GM15510 (cell line): ENCODE measurements around the gene ALX3.

Source experiments
- POLR2A ChIP-seq: IDR thresholded peaks from 3 replicates; pipeline ENCODE4 v1.6.1; 2011; ENCODE audit warnings: borderline replicate concordance; ENCODE audit not compliant: insufficient read length; ENCODE audit errors: extremely low read depth

The ALX3 gene

GRCh38 chr1:110097507-110098221 lies 27.2 kb upstream of the ALX3 start:
- no peak for TF ChIP-seq POLR2A

DNA sequence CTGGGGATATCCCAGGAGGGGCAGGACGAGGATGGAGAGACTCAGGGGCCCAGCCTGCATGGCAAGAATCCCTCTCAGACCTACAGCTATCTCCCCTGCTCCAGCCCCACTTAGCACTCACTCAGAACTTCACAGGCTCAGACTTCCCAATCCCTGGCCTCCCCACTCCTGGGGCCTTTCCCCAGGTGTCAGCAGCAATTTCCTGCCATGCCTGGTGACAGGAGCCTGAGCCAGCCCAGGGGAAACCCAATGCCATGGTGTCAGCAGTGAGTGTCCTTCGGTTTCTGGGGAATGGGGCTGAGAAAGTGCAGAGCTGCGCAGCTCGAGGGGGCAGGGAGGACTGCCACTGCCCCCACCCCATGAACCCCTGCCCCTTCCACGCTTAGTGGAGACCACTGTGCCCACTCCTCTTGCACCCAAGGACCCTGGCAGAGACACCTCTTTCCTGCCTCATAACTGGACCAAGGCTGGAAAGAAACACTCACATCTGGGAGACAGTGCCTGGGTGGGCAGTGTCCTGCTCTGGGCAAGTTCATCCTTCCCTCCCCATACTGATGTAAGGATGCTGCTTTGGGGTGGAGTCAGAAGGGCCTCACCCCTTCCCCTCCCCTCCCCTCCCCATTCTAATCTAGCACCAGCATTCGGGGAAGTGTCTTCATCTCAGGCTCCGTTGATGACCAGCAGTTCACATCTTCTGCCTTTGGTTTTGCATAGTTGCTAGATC lies 24.6 kb upstream of the ALX3 start:
- TF ChIP-seq POLR2A = no peak

DNA sequence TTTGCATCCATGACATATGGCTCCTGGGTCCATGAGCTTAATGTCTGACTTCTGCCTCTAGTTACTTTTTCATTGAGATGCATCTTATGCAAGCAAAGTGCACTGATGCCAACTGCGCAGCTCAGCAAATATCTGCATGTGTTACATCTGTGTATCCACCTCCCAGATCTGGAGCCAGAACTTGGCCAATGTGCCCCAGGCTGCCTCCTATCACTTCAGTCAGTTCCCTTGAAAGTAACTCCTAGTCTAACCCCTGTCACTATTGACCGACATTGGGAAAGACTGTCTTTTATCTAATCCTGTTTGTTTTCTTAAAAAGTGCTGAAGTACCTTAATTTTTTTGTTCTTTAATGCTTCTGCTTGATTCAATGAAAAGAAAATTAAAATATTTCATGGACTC lies 22.5 kb upstream of the ALX3 start:
- TF ChIP-seq POLR2A = no peak

GRCh38 chr1:110091791-110092190 lies 21.3 kb upstream of the ALX3 start:
- TF ChIP-seq POLR2A = no peak

DNA sequence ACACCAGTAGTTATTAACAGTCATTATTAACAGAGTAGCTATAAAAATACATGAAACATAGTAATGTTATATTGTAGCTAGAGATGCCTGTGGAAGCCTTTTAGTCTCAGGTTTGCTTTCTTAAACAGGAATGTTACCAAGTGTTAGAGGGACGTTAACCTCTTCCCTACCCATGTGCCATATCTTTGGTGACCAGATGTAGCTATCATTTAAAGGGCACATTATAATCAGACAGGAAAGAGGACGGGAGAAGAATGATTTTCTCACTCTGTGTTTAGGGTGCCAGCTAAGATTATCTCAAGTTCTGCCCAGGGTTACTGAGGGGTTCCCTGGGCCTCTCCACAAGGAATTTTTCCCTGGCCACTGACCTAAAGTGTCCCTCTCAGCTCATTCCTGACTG lies 20.9 kb upstream of the ALX3 start:
- no peak for TF ChIP-seq POLR2A

- no peak for TF ChIP-seq POLR2A
Observed at GRCh38 chr1:110089561-110090275, 19.2 kb upstream of the ALX3 start.

DNA sequence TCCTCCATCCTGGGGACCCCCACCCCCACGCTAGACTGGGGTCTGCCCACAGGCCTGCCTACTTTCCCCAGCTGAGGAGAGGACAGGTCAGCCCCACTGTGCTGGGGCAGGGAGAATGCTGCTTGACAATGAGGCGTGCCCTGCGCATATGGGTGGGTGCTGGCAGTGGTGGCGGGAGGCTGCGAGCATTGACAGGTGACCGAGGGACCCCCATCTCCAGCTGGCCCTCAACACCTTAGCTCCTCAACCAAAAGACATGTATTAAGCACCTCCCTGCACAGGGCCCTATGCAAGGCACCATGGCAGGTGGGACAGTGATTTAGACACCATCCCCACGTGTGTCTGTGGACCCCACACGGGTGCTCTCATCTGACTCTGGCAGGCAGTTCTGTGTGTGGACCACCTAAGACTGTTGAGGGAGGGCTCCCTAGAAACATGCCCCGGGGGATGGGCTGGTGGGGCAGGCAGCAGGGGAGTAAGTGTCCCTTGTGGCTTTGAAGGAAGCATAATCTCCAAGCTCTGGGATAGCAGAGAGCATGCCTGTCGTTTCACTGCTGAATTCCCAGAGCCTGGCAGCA lies 18.4 kb upstream of the ALX3 start:
- no peak for TF ChIP-seq POLR2A

GRCh38 chr1:110087812-110088738 lies 17.6 kb upstream of the ALX3 start:
- TF ChIP-seq POLR2A = no peak

DNA sequence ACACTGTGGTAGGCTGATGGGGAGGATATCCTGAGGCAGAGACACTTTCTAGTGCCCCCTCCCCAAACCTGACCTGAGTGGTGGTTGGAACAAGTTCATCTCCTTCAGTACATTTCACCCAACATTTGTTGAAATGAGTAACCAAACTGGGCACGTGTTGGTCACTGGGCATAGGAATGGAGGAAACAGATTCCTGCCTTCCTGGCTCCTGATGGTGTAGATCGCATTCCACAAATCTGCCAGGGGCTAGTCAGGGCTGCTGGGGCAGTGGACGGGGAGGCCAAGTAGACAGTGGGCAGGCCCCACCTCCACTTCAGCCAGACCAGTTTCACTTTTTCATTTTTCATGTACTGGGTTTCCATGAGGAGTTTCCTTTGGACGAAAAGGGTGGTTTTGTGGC lies 16.5 kb upstream of the ALX3 start:
- no peak for TF ChIP-seq POLR2A

GRCh38 chr1:110085671-110086070 lies 15.2 kb upstream of the ALX3 start:
- TF ChIP-seq POLR2A = no peak

GRCh38 chr1:110084227-110085078 lies 14.0 kb upstream of the ALX3 start:
- TF ChIP-seq POLR2A = no peak

DNA sequence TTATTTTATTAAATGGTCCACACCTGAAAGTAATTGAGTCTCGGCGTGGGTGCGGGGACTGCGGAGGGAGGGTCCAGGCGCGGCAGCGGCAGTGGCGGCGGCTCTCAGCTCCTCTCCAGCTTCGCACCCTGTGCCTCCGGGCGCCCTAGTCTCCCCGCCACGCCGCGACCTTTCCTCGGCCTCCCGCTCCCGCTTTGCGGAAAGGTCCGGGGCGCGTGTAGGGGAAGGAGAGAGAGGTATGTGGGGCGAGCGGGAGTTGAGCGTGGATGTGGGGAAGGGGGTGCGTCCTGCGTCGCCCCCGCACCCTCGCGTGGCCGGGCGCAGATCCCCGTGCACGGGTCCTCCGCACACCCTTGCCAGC lies 13.4 kb upstream of the ALX3 start:
- no peak for TF ChIP-seq POLR2A

DNA sequence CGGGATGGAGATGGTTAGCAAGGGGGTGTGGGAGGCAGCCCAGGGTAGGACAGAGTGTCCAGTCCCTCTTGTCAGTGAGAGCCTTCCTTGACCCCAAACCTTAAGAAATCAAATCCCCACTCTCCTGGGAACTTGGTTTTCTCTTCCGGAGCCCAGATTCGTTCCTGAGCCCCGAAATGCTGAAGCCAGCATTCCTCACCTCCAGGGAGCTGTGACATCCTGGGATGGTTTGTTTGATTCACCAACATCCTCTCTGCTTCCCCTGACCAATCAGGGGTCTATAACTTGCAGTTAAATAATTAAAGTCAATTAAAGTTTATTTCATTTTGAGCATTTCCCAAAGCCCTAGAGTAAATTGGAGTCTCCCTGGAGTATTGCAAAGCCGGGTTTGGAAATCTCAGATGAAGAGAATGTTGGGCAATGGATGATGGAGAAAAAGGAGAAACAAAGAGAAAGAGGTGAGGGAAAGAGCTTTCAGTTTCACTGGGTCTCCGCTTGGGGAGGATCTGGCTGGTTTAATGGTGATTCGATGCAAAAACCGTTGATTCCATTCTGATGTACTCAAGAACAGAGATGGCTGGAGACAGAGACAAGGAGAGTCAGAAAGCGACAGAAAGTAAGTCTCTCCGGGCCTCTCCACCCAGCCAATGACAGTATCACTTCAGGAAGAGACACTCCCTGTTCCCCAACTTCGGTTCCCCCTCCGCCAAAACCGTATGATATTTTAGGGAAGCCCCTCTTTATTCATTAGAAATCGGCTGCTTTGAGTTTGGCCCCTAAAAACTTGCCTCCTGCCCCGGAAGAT lies 12.8 kb upstream of the ALX3 start:
- TF ChIP-seq POLR2A = no peak
